Stimulated activated CD8-positive, alpha-beta memory T cell treated with anti-CD3 and anti-CD28 coated beads, Interleukin-12 subunit alpha, Interleukin-12 subunit beta, amount 100 ng/mL, for 1 hour (primary cell): ENCODE measurements around the gene LDHD.
"Not testable (repeated sequence)": the region's sequence is repeated elsewhere in the genome, so short reads cannot be mapped to it uniquely, and the experiment has no call there.

ENCODE experiments used
- DNase-seq: peaks from one replicate; pipeline ENCODE4 v3.0.0-alpha.2; 2020; ENCODE audit warnings: low read depth

The LDHD gene

GRCh38 chr16:75116081-75116910, at the start of gene LDHD:
Gene LDHD, minus strand, starts transcription at chr16:75116780. Its CDS starts 60 bp downstream, at chr16:75116720.
- no peak for DNase-seq

- DNase-seq, result no peak
These were observed 43.8 kb upstream of the LDHD start for GRCh38 chr16:75160386-75160785.

GRCh38 chr16:75152635-75153034, 36.1 kb upstream of the LDHD start:
- no peak for DNase-seq

- DNase-seq, result no peak
These were observed 35.2 kb upstream of the LDHD start for GRCh38 chr16:75151798-75152197.

GRCh38 chr16:75148311-75149195, 32.0 kb upstream of the LDHD start, which contains the start of gene ZFP1:
Gene ZFP1, plus strand, starts transcription at chr16:75148524. Its CDS starts 4,428 bp downstream, at chr16:75152952.
- DNase-seq, result peak; percentile 90

- DNase-seq, result no peak
These were observed 31.4 kb upstream of the LDHD start for GRCh38 chr16:75147968-75148310.

GRCh38 chr16:75143941-75144340, 27.4 kb upstream of the LDHD start:
- DNase-seq, result no peak

GRCh38 chr16:75139498-75139897, 22.9 kb upstream of the LDHD start:
- no peak for DNase-seq

- no peak for DNase-seq
These were observed 22.1 kb upstream of the LDHD start for GRCh38 chr16:75138636-75139035.

- no peak for DNase-seq
These were observed 21.7 kb upstream of the LDHD start for GRCh38 chr16:75138233-75138632.

GRCh38 chr16:75131081-75131480, 14.5 kb upstream of the LDHD start:
- no peak for DNase-seq

GRCh38 chr16:75130150-75130771, 13.7 kb upstream of the LDHD start:
- DNase-seq, result no peak

GRCh38 chr16:75129421-75130149, 13.0 kb upstream of the LDHD start:
- DNase-seq, result not testable (repeated sequence)

- no peak for DNase-seq
These were observed 11.3 kb upstream of the LDHD start for GRCh38 chr16:75127713-75128415.

- no peak for DNase-seq
These were observed 6.0 kb upstream of the LDHD start for GRCh38 chr16:75122609-75123008.

GRCh38 chr16:75121949-75122568, 5.5 kb upstream of the LDHD start:
- no peak for DNase-seq

GRCh38 chr16:75120253-75120652, 3.7 kb upstream of the LDHD start:
- DNase-seq, result no peak

GRCh38 chr16:75118943-75119539, 2.5 kb upstream of the LDHD start:
- DNase-seq, result no peak

- DNase-seq, result no peak
These were observed 298 bp upstream of the LDHD start for GRCh38 chr16:75116911-75117245.
